Colon (tissue), 2 donors: Measurements from ENCODE around the gene PLXNC1.
A peak's percentile ranks its signal among the peaks of the same experiment; 100 is the strongest.

ENCODE experiments used
- FAIRE-seq: peaks from 2 replicates; lab custom pipeline; 2012; peaks lifted over from hg19 to GRCh38; lab: Jason Lieb, UNC
- donor health status: control.
- donor health status: control.

PLXNC1 gene

DNA sequence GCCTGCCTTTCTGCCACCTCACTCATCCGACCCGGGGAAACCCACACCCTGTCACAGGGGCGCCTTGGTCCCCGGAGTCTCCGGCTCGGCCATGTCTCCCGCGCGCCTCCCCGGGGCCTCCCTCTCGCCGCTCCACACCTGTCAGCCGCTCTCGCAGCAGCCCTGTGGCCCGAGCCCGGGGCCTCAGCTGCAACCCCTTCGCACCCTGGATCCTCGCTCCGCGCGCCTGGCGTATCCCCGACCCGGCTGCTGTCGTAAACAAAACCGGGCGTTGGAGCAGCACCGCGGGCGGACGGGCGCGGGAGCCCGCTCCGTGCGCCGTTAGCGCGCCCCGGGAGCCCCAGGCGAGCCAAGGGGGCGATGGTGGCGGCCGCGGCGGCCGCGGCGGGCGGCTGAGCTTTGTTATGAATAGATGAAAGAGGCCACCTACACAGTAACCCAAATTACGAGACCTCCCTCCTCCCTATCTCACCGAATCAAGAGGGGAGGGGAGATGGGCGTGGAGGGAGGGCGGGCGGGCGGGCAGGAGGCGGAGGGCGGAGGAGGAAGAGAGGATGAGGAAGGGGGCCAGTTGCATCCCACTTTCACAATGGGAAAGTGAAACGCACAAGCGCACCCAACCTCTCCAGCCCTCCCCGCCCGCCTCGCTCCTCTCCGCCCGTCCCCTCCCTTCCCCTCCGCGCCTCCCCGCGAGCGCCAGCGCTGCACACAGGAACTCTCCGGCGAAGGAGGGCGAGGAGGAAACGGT lies at the start of gene PLXNC1:
Gene PLXNC1 (plus strand): TSS at position 587 of the 748 bp plus-strand sequence. CDS start 395 bp downstream, outside the sequence.
- no peak for FAIRE-seq

DNA sequence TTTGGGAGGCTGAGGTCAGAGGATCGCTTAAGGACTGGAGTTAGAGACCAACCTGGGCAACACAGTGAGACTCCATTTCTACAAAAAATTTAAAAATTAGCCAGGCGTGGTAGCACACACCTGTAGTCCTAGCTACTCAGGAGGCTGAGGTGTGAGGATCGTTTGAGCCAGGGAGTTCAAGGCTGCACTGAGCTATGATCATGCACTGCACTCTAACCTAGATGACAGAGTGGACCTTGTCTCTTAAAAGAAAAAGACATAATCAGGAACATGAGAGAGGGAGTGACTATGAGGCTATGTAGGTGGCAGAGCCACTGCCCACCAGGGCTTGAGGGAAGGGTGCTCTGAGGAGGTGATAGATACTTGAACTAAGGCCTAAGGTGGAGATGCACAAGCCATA lies 49.2 kb upstream of the PLXNC1 start:
- FAIRE-seq = no peak

DNA sequence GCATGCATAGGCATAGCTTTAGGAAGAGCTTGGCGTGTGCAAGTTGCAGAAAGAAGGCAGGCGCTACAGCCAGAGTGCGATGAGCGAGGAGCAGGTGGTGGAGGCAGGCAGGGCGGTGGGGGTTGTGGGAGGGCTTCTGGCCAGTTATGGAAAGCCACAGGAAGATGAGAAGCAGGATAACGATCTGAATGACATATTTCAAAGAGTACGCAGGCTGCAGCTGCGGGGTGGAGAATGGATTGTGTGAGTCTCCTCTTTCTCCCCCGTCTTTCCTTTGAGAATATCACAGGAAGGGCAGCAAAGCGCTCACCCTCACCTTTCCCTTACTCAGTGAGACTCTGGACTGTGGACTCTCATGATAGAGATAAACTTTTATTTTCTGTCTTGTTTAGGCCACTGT lies 48.7 kb upstream of the PLXNC1 start:
- no peak for FAIRE-seq

DNA sequence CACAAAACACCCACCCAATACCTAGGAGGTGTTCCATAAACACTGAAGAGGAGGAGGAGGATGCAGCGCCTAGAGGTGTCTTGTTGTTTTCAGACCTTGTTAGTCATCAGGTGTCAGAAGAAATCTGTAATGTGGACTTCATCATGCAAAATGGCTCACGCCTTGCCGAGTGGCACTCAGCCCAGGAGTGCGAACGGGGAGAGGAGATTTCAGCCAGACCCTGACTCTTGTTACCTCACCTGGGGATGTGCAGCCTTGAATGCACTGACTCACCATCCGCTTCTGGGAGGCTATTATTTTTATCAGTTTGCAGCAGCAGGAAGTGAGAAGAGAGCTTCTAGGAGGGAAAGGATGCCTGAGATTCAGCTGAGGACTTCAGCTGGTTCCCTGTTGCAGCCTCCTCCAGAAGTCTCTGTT lies 48.2 kb upstream of the PLXNC1 start:
- no peak for FAIRE-seq

DNA sequence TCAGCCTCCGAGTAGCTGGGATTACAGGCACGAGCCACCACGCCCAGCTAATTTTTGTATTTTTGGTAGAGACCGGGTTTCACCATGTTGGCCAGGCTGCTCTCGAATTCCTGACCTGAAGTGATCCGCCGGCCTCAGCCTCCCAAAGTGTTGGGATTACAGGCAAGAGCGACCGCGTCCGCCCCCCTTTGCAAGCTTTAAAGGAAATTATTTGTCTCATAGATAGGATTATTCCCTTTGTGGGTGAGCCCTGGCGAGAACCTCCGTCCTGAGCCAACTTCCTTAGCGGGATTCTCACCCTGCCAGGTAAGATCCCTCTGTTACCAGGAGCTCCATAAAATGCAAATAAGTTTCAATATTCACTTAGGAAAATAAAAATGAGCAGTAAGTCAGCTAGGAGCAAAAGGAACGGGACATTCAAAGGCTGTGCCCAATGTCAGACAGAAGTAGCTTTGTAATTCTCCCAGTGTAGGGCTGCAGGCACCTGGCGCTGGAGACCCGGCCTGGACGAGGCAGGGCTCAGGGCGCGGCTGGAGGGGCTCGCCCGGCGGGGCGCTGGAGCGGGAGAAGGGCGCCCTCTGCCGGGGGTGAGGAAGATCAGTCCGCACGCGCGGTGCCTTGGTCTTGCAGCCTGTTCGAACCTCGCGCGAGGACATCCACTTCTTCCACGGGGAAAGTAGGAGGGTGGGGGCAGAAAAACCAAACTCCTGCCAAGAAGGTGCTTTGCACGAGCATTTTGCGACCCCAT lies 47.2 kb upstream of the PLXNC1 start:
- FAIRE-seq = no peak

DNA sequence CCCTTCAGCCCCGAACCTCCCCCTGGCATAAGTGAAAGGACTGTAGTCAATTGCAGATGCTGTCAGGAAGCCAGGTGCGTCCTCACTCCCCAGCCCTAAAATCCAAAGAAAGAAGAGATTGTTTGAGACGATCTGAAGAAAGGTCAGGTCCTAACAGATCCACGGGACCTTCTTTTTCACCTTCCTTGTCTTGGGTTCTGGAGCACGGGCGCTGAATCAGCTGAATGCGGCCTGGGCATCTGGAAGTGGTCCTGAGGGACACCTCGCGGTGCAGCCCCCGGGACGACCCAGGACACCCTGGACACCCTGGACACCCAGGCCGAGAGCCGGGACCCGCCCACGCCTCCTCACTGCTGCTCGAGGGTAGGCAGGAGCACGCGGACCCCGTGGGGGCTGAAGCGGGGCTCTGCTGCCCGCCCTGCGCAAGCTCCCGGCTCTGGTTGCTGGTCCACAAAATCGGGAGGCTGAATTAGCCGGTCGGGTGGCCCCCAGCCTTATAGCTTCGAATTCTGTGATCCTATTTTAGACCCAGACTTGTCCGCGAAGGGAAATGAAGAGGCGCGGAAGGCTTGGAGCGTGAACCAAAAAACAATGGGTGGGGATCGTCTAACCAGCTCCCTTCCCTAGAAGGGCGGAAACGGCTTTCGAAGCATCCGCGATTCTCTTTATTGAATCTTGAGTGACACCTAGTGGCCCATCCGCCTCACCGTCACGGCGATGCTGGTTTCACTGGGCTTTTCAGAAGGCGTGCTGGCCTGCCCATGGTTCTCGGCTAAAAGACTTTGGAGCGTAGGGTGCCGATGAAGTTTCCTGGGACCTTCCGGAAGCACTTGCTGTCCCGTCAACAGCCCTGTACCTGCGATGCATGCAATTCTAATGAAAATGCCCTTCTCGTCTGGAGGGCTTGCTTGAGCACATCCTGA lies 46.4 kb upstream of the PLXNC1 start:
- FAIRE-seq = no peak

DNA sequence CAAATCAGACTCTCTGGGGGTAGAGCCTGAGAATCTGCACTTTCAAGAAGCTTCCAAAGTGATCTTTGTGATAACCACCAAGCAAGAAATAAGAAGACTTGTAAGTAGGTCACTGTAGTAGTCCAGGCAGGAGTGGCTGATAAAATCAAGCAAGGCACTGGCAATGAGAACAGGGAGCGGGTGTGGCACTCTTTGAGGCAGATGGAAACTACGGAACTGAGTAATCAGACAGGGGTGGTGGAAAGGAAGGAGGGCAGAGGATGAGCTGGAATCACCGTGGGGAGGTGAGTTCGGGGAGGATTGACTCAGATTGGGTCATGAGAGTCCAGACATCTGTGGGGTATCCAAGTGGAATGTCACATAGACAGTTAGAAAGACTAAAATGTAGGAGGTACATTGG lies 44.4 kb upstream of the PLXNC1 start:
- FAIRE-seq = no peak

DNA sequence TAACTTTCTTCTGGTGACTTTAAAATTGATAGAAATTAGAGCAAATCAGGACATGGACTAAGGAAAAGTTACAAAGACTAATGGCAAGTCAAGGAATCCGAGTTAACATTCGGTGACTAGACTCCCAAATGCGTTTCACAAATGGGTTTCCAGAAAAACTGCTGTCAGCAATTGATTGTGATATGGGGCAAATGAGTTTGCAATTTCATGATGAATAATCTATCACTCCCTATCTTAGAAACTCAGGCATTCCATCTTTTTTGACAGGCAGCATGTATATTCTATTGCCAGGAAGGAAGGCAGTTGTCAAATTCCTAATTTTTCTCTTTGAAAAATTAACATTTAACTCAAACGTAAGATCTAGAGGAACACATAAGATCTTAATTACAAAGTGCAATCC lies 40.5 kb upstream of the PLXNC1 start:
- no peak for FAIRE-seq

DNA sequence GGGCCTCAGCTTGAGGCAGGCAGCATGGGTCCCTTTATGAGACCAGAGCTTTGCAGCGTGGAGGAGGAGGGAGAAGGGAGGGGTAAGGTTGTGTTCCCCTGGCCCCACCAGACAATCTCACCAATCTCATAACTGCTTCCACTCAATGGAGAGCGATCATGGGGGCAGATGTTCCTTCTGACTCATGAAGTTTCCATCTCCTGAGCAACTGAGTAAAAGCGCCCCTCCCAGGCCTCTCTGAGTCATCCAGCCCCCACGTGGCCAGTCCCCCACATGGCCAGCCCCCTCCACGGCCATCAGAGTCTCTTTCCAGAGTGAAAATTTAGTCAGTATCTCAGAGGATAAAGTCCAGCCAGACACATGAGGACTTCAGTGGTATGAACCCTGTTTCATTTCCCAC lies 39.2 kb upstream of the PLXNC1 start:
- no peak for FAIRE-seq

DNA sequence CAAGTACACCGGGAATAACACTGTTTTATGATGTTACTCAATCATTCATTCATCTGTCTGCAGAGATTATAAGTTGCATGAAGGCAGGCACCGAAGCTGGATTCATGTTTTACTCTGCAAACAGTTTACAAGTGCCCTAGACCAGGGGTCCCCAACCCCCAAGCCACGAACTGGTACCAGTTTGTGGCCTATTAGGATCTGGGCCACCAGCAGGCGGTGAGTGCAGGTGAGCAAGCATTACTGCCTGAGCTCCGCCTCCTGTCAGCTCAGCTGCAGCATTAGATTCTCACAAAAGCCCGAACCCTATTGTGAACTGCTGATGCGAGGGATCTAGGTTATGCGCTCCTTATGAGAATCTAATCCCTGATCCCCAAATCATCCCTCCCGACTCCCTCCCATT lies 38.1 kb upstream of the PLXNC1 start:
- no peak for FAIRE-seq

DNA sequence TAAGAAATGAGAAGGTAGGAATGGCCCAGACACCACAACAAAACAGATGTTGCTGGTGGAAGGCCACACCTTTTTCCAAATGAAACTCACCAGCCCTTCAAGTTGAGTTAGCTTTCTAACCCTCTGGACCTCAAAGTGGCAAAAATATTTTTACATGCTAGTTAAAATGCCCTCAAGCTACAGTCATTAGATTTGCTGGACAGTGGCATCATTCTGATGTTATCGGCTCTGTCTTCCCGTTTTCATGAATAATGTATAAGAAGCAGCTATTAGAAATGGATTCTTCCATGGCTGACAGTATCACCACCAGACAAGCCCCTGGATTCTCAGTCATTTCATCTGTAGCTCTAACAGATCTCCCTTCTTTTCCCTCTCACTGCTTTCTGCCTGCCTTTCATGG lies 37.1 kb upstream of the PLXNC1 start:
- FAIRE-seq = no peak

DNA sequence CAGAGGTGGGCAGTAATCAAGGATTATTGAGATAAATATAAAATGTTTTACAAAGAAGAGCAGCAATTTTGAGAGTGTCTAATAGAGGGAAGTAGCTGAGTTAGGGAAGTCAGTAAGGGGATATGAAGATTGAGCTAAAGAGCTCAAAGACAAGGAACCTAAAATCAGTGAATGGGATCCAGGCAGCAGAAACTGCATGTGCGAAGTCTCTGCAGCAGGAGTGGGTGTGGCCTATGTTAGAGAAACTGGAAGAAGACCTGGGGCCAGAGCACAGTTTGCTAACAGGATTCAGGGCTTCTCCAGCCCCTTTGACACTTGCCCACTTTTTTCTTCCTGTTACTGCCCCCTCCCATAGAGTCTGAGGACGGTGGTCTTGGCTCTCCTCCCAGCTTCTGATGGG lies 36.3 kb upstream of the PLXNC1 start:
- no peak for FAIRE-seq

DNA sequence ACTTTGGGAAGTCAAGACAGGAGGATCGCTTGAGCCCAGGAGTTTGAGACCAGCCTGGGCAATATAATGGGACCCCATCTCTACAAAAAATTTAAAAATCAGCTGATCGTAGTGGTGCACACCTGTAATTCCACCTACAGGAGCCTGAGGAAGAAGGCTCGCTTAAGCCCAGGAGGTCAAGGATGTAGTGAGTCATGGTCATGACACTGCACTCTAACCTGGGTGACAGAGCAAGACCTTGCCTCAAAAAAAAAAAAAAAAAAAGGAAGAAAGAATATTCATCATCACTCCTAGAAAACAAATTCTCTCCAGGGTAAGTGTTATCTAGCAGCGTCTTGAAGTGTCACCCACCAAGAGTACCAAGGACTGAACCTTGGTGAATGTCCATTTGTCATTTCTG lies 34.2 kb upstream of the PLXNC1 start:
- no peak for FAIRE-seq

DNA sequence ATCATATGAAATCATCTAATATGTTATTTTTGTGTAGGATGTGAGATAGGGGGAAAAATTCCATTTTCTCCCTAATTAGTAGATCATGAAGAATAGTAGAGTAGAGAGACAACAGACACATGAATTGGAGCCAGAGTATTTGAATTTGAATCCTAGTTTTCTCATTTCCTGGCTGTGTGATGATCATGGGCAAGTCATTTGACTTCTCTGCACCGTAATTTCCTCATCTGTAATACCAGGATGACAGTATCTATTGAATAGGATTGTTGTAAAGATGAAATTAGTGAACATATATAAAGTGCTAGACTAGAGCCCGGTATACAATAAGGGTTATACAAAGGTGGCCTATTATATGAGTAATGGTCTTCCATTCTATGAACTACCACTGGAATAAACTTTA lies 32.2 kb upstream of the PLXNC1 start:
- FAIRE-seq = no peak

DNA sequence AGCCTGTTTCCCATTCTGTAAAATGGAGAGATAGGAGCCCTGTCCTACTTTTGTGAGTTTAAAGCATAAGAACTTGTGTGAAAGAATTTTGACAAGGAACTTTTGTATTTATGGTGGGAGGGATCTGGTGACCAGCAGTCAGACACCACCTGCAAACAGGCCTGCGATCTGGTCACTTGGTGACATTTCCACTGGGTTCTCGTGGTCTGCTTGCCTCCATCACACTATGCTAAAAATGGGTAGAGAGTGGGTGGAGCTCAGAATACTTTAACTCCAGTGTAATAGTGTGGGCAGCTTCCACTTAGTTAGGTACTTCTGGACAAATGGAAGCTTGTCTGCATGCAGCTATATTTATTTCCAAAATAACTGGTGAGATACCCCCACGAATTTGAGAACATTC lies 26.5 kb upstream of the PLXNC1 start:
- no peak for FAIRE-seq

DNA sequence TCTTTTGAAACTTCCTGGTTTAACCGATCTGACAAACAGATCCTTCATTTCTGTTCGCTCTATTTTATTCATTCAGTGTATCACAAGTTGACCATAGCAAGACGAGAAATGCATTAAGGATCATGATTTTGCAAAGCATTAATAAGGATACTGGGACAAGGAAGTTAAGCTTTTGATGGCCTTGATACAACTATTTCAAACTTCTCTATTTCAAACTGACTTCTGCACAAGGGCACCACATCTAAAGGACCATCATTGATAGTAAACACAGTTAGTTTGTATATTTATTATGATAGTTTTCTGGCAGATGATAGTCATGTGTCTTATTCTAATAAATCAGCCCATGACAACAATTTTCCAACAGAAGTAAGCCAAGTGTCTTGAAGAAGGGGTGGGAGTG lies 25.8 kb upstream of the PLXNC1 start:
- no peak for FAIRE-seq

DNA sequence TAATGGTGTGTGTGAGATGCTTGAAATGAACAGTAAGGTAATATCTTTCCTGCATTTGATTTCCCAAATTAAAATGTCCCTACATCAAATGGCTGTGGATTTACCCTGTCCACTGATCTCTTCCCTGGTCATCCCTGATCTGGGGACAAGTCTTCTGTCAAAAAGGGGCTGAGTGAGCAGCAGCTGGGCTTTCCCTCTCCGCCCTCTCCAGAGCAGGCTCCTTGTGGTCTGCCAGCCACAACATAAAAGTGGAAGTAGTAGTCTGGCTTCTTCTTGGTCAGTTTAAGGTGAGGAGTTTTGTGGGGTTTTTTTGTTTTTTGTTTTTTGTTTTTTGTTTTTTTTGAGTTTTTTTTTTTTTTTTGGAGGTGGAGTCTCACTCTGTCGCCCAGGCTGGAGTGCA lies 25.2 kb upstream of the PLXNC1 start:
- FAIRE-seq = no peak

DNA sequence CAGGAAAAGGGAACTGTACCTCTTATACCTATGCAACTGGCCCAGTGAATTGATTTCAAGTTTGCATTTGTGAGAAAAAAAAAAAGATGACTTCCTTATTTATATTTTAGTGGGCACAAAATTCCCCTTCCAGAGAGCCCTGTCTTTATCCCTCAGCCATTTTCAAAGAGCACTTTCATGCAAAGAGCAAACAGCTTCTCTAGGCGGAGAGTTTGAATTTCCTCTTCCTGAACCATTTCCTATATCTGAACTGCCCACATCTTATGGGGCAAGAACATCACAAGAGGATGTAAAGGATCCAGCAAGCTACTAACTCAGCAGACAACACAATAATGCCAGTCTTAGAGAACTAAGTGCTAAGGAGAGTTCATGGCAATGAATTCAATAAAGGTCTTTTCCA lies 22.3 kb upstream of the PLXNC1 start:
- no peak for FAIRE-seq

DNA sequence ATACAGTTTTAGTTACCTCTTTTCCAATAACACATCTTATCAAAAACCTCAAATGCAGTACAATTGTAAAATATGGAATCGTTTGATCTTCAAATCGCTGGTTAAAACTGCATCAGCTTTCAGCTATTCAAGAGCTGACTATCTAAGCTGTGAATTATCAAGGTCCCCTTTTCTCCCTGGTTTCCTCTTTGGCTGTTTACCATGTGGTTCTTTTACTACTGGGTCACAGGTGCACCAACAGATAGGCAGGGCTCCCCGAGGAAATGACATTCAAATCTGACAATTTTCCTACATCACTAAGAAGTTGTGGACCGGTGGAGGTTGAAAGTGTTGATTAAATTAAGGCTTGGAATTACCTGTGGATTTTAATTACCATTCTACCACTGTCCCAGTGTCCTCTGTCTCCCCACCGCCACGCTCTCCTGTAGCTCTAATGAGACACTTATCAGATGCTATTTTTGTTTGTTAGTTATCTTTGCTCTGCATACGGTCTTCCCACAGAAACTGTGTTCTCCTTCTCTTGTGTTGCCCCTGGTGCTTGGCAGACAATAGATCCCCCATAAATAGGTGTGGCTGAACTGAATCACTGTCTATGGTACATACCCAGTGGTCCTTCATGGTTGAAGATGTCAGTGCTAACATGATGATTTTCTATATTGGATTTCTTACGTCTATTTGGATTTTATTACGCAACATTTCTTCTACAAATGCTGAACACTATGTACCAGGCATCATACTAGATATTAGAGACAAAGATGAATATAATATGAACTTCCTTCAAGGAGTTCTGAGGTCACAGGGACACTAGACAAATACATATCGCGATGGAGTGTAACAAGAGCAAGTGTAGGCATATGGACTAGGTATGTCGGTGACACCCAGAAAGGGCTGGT lies 20.9 kb upstream of the PLXNC1 start:
- FAIRE-seq = no peak

DNA sequence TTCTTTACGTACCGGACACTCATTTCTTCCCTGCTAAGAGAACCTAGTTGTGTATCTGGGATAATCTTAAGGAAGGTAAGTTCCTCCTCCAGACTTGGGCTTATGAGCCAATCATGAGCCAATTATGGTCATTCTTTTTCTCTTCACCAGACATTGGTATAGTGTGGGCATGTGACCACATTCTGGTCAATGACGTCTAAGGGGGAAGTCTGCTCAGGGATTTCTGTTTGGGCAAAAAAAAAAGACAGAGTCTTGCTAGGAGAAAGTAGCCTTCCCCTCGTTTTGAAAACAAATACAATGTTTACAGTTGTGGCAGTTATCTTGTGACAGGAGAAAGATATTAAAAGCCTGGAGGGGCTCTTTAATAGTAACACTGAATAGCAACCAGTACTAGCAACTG lies 20.1 kb upstream of the PLXNC1 start:
- no peak for FAIRE-seq

DNA sequence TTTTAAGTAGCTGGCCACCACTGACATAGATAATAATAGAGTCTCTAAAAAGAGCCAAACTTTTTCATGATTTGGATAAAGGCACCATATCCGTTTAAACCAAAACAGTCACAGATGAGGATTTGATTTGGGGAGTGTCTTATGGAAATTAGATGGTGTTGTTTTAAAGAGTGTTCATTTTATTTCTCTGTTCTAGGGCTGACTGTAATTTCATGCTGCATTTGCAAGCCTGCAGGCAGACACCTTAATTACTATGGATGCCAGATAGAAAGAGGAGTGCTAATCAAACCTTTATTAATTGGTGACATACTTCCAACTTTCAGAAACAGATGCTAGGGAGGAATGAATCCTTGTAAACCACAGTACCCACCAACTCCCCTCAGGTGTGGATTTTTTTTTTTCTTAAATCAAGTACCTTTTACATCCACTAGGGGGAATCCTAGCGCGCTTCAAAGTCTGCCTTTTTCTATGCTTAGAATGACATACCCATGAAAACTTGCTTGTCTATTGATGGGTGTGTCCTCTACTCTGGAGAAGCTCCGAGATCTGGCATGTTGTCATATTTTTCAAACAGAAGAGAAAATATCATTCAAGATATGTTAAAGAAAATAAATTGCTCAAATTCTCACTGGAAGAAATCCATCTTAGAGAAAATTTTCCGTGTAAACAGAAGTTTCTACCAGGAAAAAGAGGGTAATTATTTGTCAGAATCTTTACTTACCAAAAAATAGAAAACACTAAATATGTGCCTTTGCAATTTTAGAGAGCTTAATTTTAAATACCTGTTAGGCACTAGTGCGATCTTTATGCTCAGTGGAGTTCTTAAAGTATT lies 14.2 kb upstream of the PLXNC1 start:
- FAIRE-seq = peak; percentile 62
